ENCODE measurements around the gene XYLT2.

- TF ChIP-seq CTCF (IDR thresholded peaks at IDR 0.05) (no peak), POLR2A (IDR thresholded peaks at IDR 0.05) (no peak), EP300 (IDR thresholded peaks at IDR 0.05) (no peak)
Observed at GRCh38 chr17:50392621-50393020, 46.7 kb downstream of the XYLT2 start.

Measured in tibial nerve (tissue), 4 donors.